ENCODE measurements around the gene ACAP1.
"Not testable (repeated sequence)": the region's sequence is repeated elsewhere in the genome, so short reads cannot be mapped to it uniquely, and the experiment has no call there.

ACAP1 gene

DNA sequence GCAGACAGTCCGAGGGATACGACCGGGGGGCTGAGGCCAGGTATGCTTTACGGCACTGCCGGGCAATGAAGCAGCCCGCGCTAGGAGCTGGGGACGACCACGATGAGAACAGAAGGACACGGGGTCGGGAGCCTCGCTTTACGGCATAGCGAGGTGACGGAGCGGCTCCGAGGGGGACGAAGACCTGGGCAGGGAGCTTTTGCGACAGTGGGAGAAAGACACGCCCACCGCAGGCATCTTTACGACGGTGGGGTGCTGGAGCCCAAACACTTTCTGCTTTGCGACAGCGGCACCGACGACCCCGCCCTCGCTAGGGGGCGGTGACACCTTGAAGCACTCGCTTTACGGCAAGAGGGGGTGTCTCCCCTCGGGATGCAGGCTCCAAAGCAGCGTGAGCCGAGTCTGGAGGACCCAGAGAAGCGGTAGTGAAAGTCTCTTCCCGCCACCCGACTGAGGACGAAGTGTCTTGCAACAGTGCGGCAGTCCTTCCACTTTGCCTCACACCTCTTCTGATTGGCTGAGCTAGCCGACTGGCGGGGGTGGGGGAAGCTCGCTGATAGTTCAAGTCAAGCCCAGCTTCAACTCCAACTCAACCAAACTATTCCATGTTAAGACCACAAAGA lies 6.8 kb upstream of the ACAP1 start:
- peak overlapping the region; percentile 89 for H3K4me2 ChIP-seq (ENCODE audit: low read length)

DNA sequence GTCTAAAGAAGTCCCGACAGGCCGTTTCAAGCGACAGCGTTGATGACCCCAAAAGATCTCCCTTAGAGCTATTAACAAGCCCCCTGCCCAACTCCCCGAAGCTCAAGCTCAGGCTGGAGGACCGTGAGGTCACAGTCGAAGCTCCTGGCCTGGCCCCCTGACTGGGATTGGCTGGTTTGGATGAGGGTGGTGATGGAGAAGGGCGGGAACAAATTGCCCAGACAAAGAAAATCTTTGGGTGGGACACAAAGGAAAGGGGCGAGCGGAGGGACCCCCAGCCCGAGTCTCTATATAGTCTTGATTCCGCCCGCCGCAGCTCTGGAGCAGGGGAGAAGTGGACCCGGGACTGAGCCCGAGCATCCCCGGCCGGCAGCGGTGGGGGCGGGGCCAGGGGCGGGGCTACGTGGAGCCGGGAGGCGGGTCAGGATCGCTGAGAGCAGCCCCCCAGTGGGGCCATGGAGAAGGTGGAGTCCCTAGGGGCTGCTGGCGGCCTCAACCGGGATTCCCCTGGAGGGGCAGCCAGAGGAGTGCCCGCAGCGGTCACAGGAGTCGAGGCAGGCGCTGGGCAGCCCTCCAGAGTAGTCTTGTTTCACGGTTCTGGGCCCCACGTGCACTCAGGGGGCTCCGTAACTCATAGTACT lies 6.2 kb upstream of the ACAP1 start:
- no peaks in the 10 kb centered on the region for H3K36me3 ChIP-seq (replicated peaks; ENCODE audit: low read depth, low read length)
- H3K4me3 ChIP-seq (ENCODE audit: low read length): peak overlapping the region; percentile 88
- no peaks in the 10 kb centered on the region for H3K27me3 ChIP-seq (ENCODE audit: low read depth, low read length)
- H3K79me2 ChIP-seq (ENCODE audit: low read length): peaks cover 16% of the 10 kb centered on the region
- H3K4me2 ChIP-seq (ENCODE audit: low read length): peak overlapping the region; percentile 89
- H3K4me1 ChIP-seq (ENCODE audit: low read length): peaks cover 30% of the 10 kb centered on the region
- peak overlapping the region; percentile 94 for H3K9ac ChIP-seq (ENCODE audit: low read length)
- TF ChIP-seq EZH2phosphoT487 (IDR thresholded peaks at IDR 0.05; ENCODE audit: low read depth) (no peak), CTCF (IDR thresholded peaks at IDR 0.05; ENCODE audit: low read depth, low read length) (no peak)
- no peaks in the 10 kb centered on the region for H3K9me3 ChIP-seq (ENCODE audit: insufficient read depth, low read length)
- no peaks in the 10 kb centered on the region for H4K20me1 ChIP-seq (ENCODE audit: insufficient read depth, low read length)
- H2AFZ ChIP-seq (ENCODE audit: low read depth, low read length): 0 out of 2 replicates have a peak overlapping the region, but pooled peaks have one; percentile 32
- H3K27ac ChIP-seq (ENCODE audit: low read length): peak overlapping the region; percentile 93

More for the DNA sequence above, 6.8 kb upstream of the ACAP1 start:
- no peaks in the 10 kb centered on the region for H3K9me3 ChIP-seq (ENCODE audit: insufficient read depth, low read length)
- no peak for TF ChIP-seq EZH2phosphoT487 (IDR thresholded peaks at IDR 0.05; ENCODE audit: low read depth)
- no peak for TF ChIP-seq CTCF (IDR thresholded peaks at IDR 0.05; ENCODE audit: low read depth, low read length)
- H3K4me3 ChIP-seq (ENCODE audit: low read length): peak overlapping the region; percentile 88
- H3K79me2 ChIP-seq (ENCODE audit: low read length): peaks cover 16% of the 10 kb centered on the region
- H4K20me1 ChIP-seq (ENCODE audit: insufficient read depth, low read length): no peaks in the 10 kb centered on the region
- H3K27ac ChIP-seq (ENCODE audit: low read length): peak overlapping the region; percentile 93
- peaks cover 30% of the 10 kb centered on the region for H3K4me1 ChIP-seq (ENCODE audit: low read length)
- peak overlapping the region; percentile 32; the same call in 1 of the 2 replicates for H2AFZ ChIP-seq (ENCODE audit: low read depth, low read length)
- no peaks in the 10 kb centered on the region for H3K27me3 ChIP-seq (ENCODE audit: low read depth, low read length)
- peak overlapping the region; percentile 94 for H3K9ac ChIP-seq (ENCODE audit: low read length)
- H3K36me3 ChIP-seq (replicated peaks; ENCODE audit: low read depth, low read length): peaks cover 3% of the 10 kb centered on the region

- H2AFZ ChIP-seq (ENCODE audit: low read depth, low read length): no peak overlapping the region
- H3K27ac ChIP-seq (ENCODE audit: low read length): peak overlapping the region; percentile 93
- TF ChIP-seq CTCF (IDR thresholded peaks at IDR 0.05; ENCODE audit: low read depth, low read length): no peak
- TF ChIP-seq EZH2phosphoT487 (IDR thresholded peaks at IDR 0.05; ENCODE audit: low read depth): no peak
- H3K9ac ChIP-seq (ENCODE audit: low read length): peak overlapping the region; percentile 94
- H3K4me2 ChIP-seq (ENCODE audit: low read length): peak overlapping the region; percentile 89
- H3K27me3 ChIP-seq (ENCODE audit: low read depth, low read length): no peaks in the 10 kb centered on the region
- no peaks in the 10 kb centered on the region for H4K20me1 ChIP-seq (ENCODE audit: insufficient read depth, low read length)
- H3K4me1 ChIP-seq (ENCODE audit: low read length): peaks cover 32% of the 10 kb centered on the region
- peaks cover 16% of the 10 kb centered on the region for H3K79me2 ChIP-seq (ENCODE audit: low read length)
- no peaks in the 10 kb centered on the region for H3K36me3 ChIP-seq (replicated peaks; ENCODE audit: low read depth, low read length)
- no peaks in the 10 kb centered on the region for H3K9me3 ChIP-seq (ENCODE audit: insufficient read depth, low read length)
- peak overlapping the region; percentile 88 for H3K4me3 ChIP-seq (ENCODE audit: low read length)
Measured at GRCh38 chr17:7330638-7331015, 5.7 kb upstream of the ACAP1 start.

- Histone ChIP-seq H3K9ac (ENCODE audit: low read length) (peak overlapping the region; percentile 54), H3K4me3 (ENCODE audit: low read length) (peak overlapping the region; percentile 67), H3K9me3 (ENCODE audit: insufficient read depth, low read length) (no peaks in the 10 kb centered on the region), H3K79me2 (ENCODE audit: low read length) (peaks cover 23% of the 10 kb centered on the region), H3K27ac (ENCODE audit: low read length) (peak overlapping the region; percentile 59), H3K36me3 (replicated peaks; ENCODE audit: low read depth, low read length) (no peaks in the 10 kb centered on the region), H4K20me1 (ENCODE audit: insufficient read depth, low read length) (no peaks in the 10 kb centered on the region), H3K27me3 (ENCODE audit: low read depth, low read length) (no peaks in the 10 kb centered on the region), H3K4me2 (ENCODE audit: low read length) (peak overlapping the region; percentile 80), H2AFZ (ENCODE audit: low read depth, low read length) (peak overlapping the region; percentile 30; the same call in 1 of the 2 replicates), H3K4me1 (ENCODE audit: low read length) (peaks cover 42% of the 10 kb centered on the region)
- no peak for TF ChIP-seq CTCF (IDR thresholded peaks at IDR 0.05; ENCODE audit: low read depth, low read length)
- no peak for TF ChIP-seq EZH2phosphoT487 (IDR thresholded peaks at IDR 0.05; ENCODE audit: low read depth)
Measured at GRCh38 chr17:7332111-7332510, 4.2 kb upstream of the ACAP1 start.

GRCh38 chr17:7332600-7333069 lies 3.7 kb upstream of the ACAP1 start:
- peak overlapping the region; percentile 67 for H3K4me3 ChIP-seq (ENCODE audit: low read length)
- H3K27me3 ChIP-seq (ENCODE audit: low read depth, low read length); H4K20me1 ChIP-seq (ENCODE audit: insufficient read depth, low read length); H2AFZ ChIP-seq (ENCODE audit: low read depth, low read length); H3K36me3 ChIP-seq (replicated peaks; ENCODE audit: low read depth, low read length); H3K9me3 ChIP-seq (ENCODE audit: insufficient read depth, low read length): not testable (repeated sequence)
- peak overlapping the region; percentile 80 for H3K4me2 ChIP-seq (ENCODE audit: low read length)
- H3K4me1 ChIP-seq (ENCODE audit: low read length): peaks cover 44% of the 10 kb centered on the region
- H3K27ac ChIP-seq (ENCODE audit: low read length): peak overlapping the region; percentile 59
- H3K79me2 ChIP-seq (ENCODE audit: low read length): peaks cover 22% of the 10 kb centered on the region
- peak overlapping the region; percentile 54 for H3K9ac ChIP-seq (ENCODE audit: low read length)
